GM12874 (cell line): ENCODE results near the gene PYDC1.

Source experiments
- CTCF ChIP-seq: IDR thresholded peaks from 2 replicates; pipeline ENCODE4 v1.5.1; 2011; ENCODE audit warnings: low read depth, mild to moderate bottlenecking, control low read depth, low read length, moderate library complexity; ENCODE audit not compliant: insufficient read depth

The PYDC1 gene

DNA sequence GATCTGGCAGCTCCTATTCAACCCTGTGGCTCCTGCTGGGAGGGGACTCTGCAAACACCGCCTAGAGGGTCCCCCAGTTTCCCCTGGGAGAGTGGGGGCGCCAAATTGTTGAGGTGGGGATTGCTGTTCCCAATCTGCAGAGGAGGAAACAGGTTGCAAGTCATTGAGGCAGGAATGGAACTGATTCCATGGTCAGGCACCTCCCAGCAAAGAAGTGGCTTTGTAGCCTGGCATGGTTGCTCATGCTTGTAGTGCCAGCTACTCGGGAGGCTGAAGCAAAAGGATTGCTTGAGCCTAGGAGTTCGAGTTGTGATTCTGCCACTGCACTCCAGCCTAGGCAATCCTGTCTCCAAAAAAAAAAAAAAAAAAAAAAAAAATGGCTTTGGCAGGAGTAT is 198 bp upstream of the PYDC1 start:
- no peak for TF ChIP-seq CTCF

DNA sequence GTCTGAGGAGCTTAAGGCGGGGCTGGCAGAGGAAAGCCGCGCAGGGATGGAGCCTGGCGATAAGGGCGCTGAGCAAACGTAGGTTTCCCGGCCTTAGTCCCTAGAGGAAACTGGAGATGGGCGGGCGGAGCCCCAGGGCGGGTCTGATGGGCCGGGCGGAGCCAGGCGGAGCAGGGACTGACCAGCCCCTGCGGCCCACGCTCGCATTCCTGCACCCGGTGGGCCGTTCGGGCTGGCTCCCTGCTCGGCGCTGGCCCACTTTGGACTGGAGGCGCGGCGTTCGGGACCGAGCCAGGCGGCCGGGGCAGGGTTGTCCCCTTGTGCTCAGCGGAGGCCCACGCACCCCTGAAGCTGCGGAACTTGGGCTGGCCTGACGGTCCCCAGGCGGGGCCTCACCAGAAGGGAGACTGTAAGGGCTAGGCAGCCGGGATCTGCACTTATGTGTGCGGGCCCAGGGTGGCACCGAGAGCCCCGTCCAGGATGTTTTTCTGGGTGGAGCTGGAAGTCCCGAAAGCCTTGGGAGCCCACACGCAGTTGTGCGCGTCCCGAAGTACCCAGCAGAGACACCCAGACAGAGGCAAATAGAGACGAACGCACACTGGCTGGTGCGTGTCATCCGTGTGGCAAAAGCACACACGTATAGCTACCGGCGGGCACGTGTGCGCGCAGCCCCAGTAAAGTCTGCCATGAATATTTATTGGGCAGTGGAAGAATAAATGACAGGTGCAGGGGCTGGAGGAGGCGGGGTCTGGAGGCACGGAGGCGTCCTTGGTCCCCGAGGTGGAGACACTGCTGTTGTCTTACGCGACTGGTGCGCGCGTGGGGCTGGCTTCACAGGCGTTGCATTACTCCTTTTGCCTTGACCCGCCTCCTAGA is 1.4 kb downstream of the PYDC1 start:
- no peak for TF ChIP-seq CTCF

DNA sequence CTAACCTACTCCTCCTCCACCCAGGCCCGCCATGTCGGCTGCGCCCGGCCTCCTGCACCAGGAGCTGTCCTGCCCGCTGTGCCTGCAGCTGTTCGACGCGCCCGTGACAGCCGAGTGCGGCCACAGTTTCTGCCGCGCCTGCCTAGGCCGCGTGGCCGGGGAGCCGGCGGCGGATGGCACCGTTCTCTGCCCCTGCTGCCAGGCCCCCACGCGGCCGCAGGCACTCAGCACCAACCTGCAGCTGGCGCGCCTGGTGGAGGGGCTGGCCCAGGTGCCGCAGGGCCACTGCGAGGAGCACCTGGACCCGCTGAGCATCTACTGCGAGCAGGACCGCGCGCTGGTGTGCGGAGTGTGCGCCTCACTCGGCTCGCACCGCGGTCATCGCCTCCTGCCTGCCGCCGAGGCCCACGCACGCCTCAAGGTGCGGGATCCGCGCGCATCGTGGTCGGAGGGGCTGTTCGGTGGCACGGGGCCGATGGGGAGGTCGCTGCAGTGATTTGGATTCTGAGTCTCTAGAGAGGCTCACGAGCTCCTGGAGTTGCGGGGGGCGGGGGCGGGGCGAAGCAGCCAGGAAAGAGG is 2.1 kb downstream of the PYDC1 start:
- peak; percentile 25; the same call in 1 of the 2 replicates for TF ChIP-seq CTCF

DNA sequence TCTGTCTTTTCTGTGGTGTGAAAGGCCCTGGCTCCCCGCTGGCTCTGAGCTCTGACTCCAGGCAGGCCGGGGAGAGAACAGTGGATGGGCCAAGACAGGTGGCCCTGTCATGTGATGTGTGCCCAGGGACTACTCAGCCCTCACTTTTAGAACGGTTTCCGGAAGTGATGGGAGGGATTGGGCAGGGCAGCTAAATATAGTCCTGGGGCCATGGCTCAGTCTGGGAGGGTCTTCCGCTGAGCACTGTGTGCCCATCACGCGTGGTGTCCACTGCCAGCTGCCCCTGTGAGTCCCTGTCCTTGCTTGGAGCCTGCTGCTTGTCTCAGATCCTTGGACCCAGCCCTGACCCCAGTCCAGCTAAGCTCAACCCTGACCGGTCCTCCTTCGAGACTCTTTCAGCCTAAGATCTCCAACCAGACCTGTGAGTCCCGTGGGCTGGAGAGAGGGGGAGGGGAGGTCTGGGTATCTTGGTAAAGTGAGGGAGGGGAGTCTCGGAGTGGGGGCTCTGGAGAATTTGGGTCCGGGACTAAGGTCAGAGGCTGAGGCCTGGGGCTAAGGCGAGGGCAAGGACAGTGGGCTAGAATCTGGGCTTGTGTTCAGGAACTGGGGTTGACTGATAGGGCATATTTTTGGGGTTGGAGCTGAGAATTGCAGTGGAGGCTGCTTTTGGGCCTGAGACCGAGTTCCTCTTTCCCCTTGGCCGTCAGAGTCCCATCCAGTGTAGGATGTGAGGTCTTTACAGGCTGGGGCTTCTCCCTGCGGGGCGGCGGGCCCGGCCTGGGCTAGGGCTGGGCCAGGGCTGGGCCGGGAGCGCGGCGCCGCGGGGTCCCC is 2.8 kb downstream of the PYDC1 start, which contains the start of gene TRIM72:
Gene TRIM72, plus strand, starts transcription at position 243 of the 831 bp plus-strand sequence. CDS start 620 bp downstream, outside the sequence.
- no peak for TF ChIP-seq CTCF

- TF ChIP-seq CTCF: no peak
Observed at GRCh38 chr16:31213342-31213741, 3.6 kb downstream of the PYDC1 start.

GRCh38 chr16:31206776-31207175 is 10.2 kb downstream of the PYDC1 start:
- TF ChIP-seq CTCF: no peak
